DOHH2 (cell line): ENCODE measurements around the gene ATXN7L1.

Experiments
- H3F3A ChIP-seq: fragments of 200-600 bp; sonication (generic), shearing (Covaris generic); 2 replicates; pipeline ENCODE4 v1.6.0; 2016; ENCODE audit warnings: antibody characterized with exemption, mild to moderate bottlenecking; ENCODE audit not compliant: control insufficient read depth, insufficient read depth
- H3K27ac ChIP-seq: fragments of 200-600 bp; sonication (generic); 2 replicates; pipeline ENCODE4 v1.5.1; 2014; ENCODE audit warnings: low read depth, mild to moderate bottlenecking, low read length, moderate library complexity
- H3K27me3 ChIP-seq: fragments of 200-600 bp; sonication (generic); 2 replicates; pipeline ENCODE4 v1.6.1; 2014; ENCODE audit warnings: mild to moderate bottlenecking, low read length, mixed read lengths; ENCODE audit not compliant: control insufficient read depth
- H3K36me3 ChIP-seq: fragments of 200-600 bp; sonication (generic); 2 replicates; pipeline ENCODE4 v1.6.1; 2014; ENCODE audit warnings: mild to moderate bottlenecking, low read length, moderate library complexity, mixed read lengths; ENCODE audit not compliant: control insufficient read depth
- H3K4me1 ChIP-seq: fragments of 200-600 bp; sonication (generic); 2 replicates; pipeline ENCODE4 v1.6.1; 2014; ENCODE audit warnings: mild to moderate bottlenecking, low read length, mixed read lengths; ENCODE audit not compliant: control insufficient read depth
- H3K4me2 ChIP-seq: fragments of 200-600 bp; sonication (generic); 2 replicates; pipeline ENCODE4 v1.6.0; 2014; ENCODE audit warnings: mild to moderate bottlenecking, low read length, moderate library complexity
- H3K4me3 ChIP-seq: fragments of 200-600 bp; sonication (generic); 2 replicates; pipeline ENCODE4 v1.5.1; 2014; ENCODE audit warnings: mild to moderate bottlenecking, low read length, mixed read lengths
- H3K79me2 ChIP-seq: fragments of 200-600 bp; sonication (generic); 2 replicates; pipeline ENCODE4 v1.6.1; 2014; ENCODE audit warnings: mild to moderate bottlenecking, low read length, mixed read lengths; ENCODE audit not compliant: control insufficient read depth
- H3K9me2 ChIP-seq: fragments of 200-600 bp; sonication (generic); replicated peaks from 2 replicates; pipeline ENCODE4 v1.6.1; 2014; ENCODE audit warnings: mild to moderate bottlenecking, low read length, mixed read lengths; ENCODE audit not compliant: control insufficient read depth
- H3K9me3 ChIP-seq: fragments of 200-600 bp; sonication (generic); 2 replicates; pipeline ENCODE4 v1.6.1; 2014; ENCODE audit warnings: antibody characterized with exemption, low read length, mixed read lengths; ENCODE audit not compliant: control insufficient read depth, insufficient read depth
- H4K20me1 ChIP-seq: fragments of 200-600 bp; sonication (generic); 2 replicates; pipeline ENCODE4 v1.6.0; 2014; ENCODE audit warnings: low read depth, mild to moderate bottlenecking, antibody characterized with exemption, low read length, moderate library complexity; ENCODE audit not compliant: control insufficient read depth, insufficient read depth
- CTCF ChIP-seq: fragments of 200-600 bp; sonication (generic); IDR thresholded peaks from one replicate; pipeline ENCODE4 v1.5.1; 2014; ENCODE audit warnings: antibody characterized with exemption, mild to moderate bottlenecking, low read depth, low read length; ENCODE audit not compliant: poor library complexity, severe bottlenecking
- EZH2phosphoT487 ChIP-seq: fragments of 200-600 bp; sonication (generic); IDR thresholded peaks from 2 replicates; pipeline ENCODE4 v1.6.1; 2017; ENCODE audit warnings: borderline replicate concordance, mild to moderate bottlenecking, antibody characterized with exemption, low read length, moderate library complexity, mixed read lengths

ATXN7L1 gene

GRCh38 chr7:105871142-105871541, 5.3 kb downstream of the ATXN7L1 start:
- H3K27ac ChIP-seq = no peak overlapping the region
- TF ChIP-seq EZH2phosphoT487 (no peak), CTCF (no peak)

DNA sequence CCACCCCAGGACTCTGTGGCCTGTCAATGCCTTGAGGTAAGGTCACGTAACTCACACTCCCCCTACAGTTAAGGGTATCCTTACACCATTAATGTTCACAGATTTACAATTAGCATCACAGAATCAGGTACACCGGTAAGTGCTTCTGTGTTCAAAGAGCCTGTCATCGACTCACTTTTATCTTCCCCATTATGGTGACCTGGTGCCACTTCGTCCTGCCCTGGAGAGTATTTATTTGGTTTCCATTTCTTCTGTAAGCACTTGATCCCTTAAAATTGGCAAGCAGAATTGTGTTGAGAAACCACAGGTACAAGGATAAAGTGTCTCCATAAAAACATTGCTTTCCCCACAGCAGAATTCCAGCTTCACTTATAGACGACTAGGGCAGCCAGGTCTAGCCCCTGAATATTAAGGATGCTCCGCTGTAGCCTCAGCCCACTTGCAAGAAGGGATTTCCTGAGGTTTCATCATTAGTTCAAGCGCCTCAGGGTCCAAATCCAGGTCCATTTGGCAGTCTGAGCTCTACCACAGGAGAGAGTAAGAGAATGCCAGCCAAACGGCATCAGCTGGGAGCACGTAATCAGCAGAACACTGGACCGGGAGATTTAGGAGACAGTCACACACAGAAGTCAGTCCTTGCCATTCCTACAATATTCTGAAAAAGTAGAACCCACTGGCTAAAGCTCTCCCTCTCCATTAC, 10.1 kb downstream of the ATXN7L1 start:
- no peak overlapping the region for H3K27ac ChIP-seq
- H3K36me3 ChIP-seq = no peaks in the 10 kb centered on the region
- H3K27me3 ChIP-seq = no peaks in the 10 kb centered on the region
- TF ChIP-seq EZH2phosphoT487 (no peak), CTCF (no peak)
- no peaks in the 10 kb centered on the region for H3K9me3 ChIP-seq
- H3K4me3 ChIP-seq = no peak overlapping the region
- no peaks in the 10 kb centered on the region for H3K4me1 ChIP-seq
- H3K9me2 ChIP-seq = no peaks in the 10 kb centered on the region
- no peaks in the 10 kb centered on the region for H3F3A ChIP-seq
- no peaks in the 10 kb centered on the region for H3K79me2 ChIP-seq
- H4K20me1 ChIP-seq = no peaks in the 10 kb centered on the region
- H3K4me2 ChIP-seq = no peak overlapping the region

More at GRCh38 chr7:105871142-105871541, 5.3 kb downstream of the ATXN7L1 start:
- no peaks in the 10 kb centered on the region for H3K79me2 ChIP-seq
- no peaks in the 10 kb centered on the region; the same call in 1 of the 2 replicates for H3K27me3 ChIP-seq
- peaks cover 9% of the 10 kb centered on the region for H3K4me1 ChIP-seq
- H3K4me2 ChIP-seq = no peak overlapping the region
- H3K36me3 ChIP-seq = no peaks in the 10 kb centered on the region
- no peaks in the 10 kb centered on the region for H4K20me1 ChIP-seq
- H3F3A ChIP-seq = no peaks in the 10 kb centered on the region
- H3K9me2 ChIP-seq = no peaks in the 10 kb centered on the region
- H3K4me3 ChIP-seq = no peak overlapping the region
- H3K9me3 ChIP-seq = no peaks in the 10 kb centered on the region

DNA sequence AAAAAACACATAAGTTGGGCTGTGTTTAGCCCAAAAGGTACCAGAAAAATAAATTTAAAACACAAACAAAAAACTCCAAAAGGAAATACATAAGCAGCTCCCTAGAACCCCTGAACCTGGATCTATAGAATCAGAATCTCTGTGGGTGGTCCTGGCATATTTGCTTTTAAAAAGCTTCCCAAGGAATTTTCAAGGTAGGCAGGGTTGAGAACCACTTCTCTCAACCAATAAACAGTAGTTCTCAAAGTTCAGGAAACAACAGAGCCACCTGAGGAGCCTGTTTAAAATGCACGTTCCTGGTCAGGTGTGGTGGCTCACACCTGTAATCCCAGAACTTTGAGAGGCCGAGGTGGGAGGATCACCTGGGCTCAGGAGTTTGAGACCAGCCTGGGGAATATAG, 12.5 kb downstream of the ATXN7L1 start:
- no peaks in the 10 kb centered on the region for H3F3A ChIP-seq
- no peak overlapping the region for H3K4me2 ChIP-seq
- H3K4me3 ChIP-seq = no peak overlapping the region
- TF ChIP-seq CTCF = no peak
- no peak for TF ChIP-seq EZH2phosphoT487
- H3K79me2 ChIP-seq = no peaks in the 10 kb centered on the region
- H3K27me3 ChIP-seq = no peaks in the 10 kb centered on the region
- no peaks in the 10 kb centered on the region for H3K9me2 ChIP-seq
- H3K4me1 ChIP-seq = no peaks in the 10 kb centered on the region
- no peak overlapping the region for H3K27ac ChIP-seq
- H3K9me3 ChIP-seq = no peaks in the 10 kb centered on the region
- no peaks in the 10 kb centered on the region for H4K20me1 ChIP-seq
- H3K36me3 ChIP-seq = no peaks in the 10 kb centered on the region
